NT2/D1 (cell line): ENCODE data around the gene LIPC.

Experiments
- SUZ12 ChIP-seq: IDR thresholded peaks from 2 replicates; pipeline ENCODE4 v1.6.1; 2011; ENCODE audit not compliant: insufficient read length, insufficient read depth; ENCODE audit errors: extremely low read depth
- YY1 ChIP-seq: IDR thresholded peaks from 2 replicates; pipeline ENCODE4 v1.6.1; 2011; ENCODE audit not compliant: insufficient read length, insufficient read depth
- ZNF274 ChIP-seq: IDR thresholded peaks from 2 replicates; pipeline ENCODE4 v1.6.1; 2011; ENCODE audit warnings: mild to moderate bottlenecking, low read depth, low read length

GRCh38 chr15:58425834-58426233, 6.0 kb upstream of the LIPC start:
- TF ChIP-seq ZNF274, result no peak
- TF ChIP-seq YY1, result no peak
- no peak for TF ChIP-seq SUZ12
